GM12892 (cell line): ENCODE results near the gene SEC16B.

ENCODE experiments used
- POLR2A ChIP-seq: IDR thresholded peaks from 2 replicates; pipeline ENCODE4 v1.6.1; 2011; ENCODE audit warnings: low read depth, low read length, control low read depth
- POLR2AphosphoS5 ChIP-seq: IDR thresholded peaks from 2 replicates; pipeline ENCODE4 v1.6.1; 2011; ENCODE audit warnings: low read depth, low read length, control low read depth
- TAF1 ChIP-seq: IDR thresholded peaks from 2 replicates; pipeline ENCODE4 v1.6.1; 2011; ENCODE audit warnings: low read depth, mild to moderate bottlenecking, control low read depth, low read length, borderline replicate concordance

DNA sequence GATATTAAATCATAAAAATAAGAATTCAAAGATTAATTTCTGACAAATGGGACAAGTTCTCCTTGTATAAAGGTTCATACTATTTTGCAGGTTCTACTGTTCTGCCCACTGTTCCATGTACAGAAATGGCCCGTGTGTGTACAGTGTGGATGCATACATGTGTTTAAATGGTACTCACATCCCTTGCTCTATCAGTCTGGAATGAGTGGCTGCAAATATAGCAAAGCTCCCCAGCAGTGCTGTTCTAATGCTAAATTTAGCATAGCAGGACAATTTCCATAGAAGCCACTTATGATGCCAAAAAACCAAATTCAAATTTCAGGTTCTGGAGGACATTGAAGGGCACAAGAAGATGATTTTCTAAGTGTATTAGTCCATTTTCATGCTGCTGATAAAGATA lies 9.4 kb upstream of the SEC16B start:
- TF ChIP-seq POLR2AphosphoS5 (no peak), POLR2A (no peak), TAF1 (no peak)
